Lung (tissue), 12 donors: Measurements from ENCODE around the gene MOB3C. TPM values are rescaled to one million over a fixed set of nuclear protein-coding genes. Genes with fewer than 3 reads are reported as not detected.

Experiments used
- ATAC-seq: fragments of 200-7000 bp; cut with Tn5 transposase; one replicate; pipeline ENCODE4 v1.9.1; 2020; ENCODE audit warnings: moderate number of reproducible peaks; ENCODE audit not compliant: insufficient read depth, low FRiP score
- DNase-seq, 3 donors: peaks; one replicate each; pipeline ENCODE4 v3.0.0-alpha.2; 2013 to 2017
- H3K27ac ChIP-seq, 2 donors: one replicate each; pipeline ENCODE4 v1.5.1; 2013; ENCODE audit warnings: mild to moderate bottlenecking in 2 of 2, moderate library complexity in 2 of 2, control low read depth in 1 of 2, inconsistent platforms in 1 of 2, low read depth in 1 of 2, low read length in 1 of 2
- H3K27me3 ChIP-seq, 3 donors: one replicate each; pipeline ENCODE4 v1.5.1; 2013; ENCODE audit warnings: low read length in 2 of 3; ENCODE audit not compliant: control insufficient read depth in 3 of 3, insufficient read depth in 3 of 3
- H3K36me3 ChIP-seq, 4 donors: one replicate each; pipeline ENCODE4 v1.5.1; 2013; ENCODE audit warnings: low read length in 4 of 4, mild to moderate bottlenecking in 1 of 4, moderate library complexity in 1 of 4; ENCODE audit not compliant: control insufficient read depth in 4 of 4, insufficient read depth in 4 of 4
- H3K4me1 ChIP-seq, 5 donors: one replicate each; pipeline ENCODE4 v1.5.1; 2013; ENCODE audit warnings: low read length in 5 of 5, mild to moderate bottlenecking in 2 of 5, moderate library complexity in 1 of 5; ENCODE audit not compliant: control insufficient read depth in 5 of 5, insufficient read depth in 5 of 5
- H3K4me3 ChIP-seq: one replicate; pipeline ENCODE4 v1.5.1; 2013; ENCODE audit warnings: mild to moderate bottlenecking, control low read depth, moderate library complexity
- H3K9ac ChIP-seq, 2 donors: one replicate each; pipeline ENCODE4 v1.5.1; 2013; ENCODE audit warnings: low read length in 2 of 2, control low read depth in 1 of 2; ENCODE audit not compliant: insufficient read depth in 1 of 2
- H3K9me3 ChIP-seq, 4 donors: one replicate each; pipeline ENCODE4 v1.5.1; 2013; ENCODE audit warnings: low read length in 3 of 4, mild to moderate bottlenecking in 1 of 4, moderate library complexity in 1 of 4; ENCODE audit not compliant: control insufficient read depth in 4 of 4, insufficient read depth in 3 of 4
- CTCF ChIP-seq: IDR thresholded peaks from 2 replicates; pipeline ENCODE4 v1.5.1; 2012; ENCODE audit warnings: mild to moderate bottlenecking; ENCODE audit errors: control extremely low read depth, extremely low read depth
- WGBS, 2 donors: extraction: QIAGEN DNeasy Blood & Tissue Kit; methylation state at CpG; one replicate each; pipeline ENCODE4 v1.1.7; 2013; 5-methylcytosine and 5-hydroxymethylcytosine counted together
- polyA plus RNA-seq, 2 donors: library from polyadenylated mRNA; stranded (reverse); fragments of 200-250 nt; gene quantifications; one replicate each; pipeline ENCODE4 v1.2.1, GENCODE V29; 2013
- total RNA-seq, 2 donors: library from RNA; depleted of rRNA in 1 of 2; stranded (reverse); fragments of >200 nt in 1 of 2; gene quantifications; one replicate each; pipeline ENCODE4 v1.2.1, GENCODE V29; 2014 to 2021
- donor health status: control.
- donor health status: control.
- donor health status: Bipolar disorder and iron deficiency.
- donor health status: healthy.
- donor health status: DM: yes; HTN: yes; CAD: no.

MOB3C gene
- total and polyA plus RNA-seq, 4 donors, result 10.6 to 28.7 (median 16.5) TPM

- Histone ChIP-seq H3K9me3 (no peaks in the 10 kb centered on the region), H3K27me3 (no peaks in the 10 kb centered on the region), H3K9ac (no peak overlapping the region), H3K36me3 (peaks cover 0 to 3% (median 0%) of the 10 kb centered on the region in 4 donors), H3K4me3 (no peak overlapping the region), H3K4me1 (peaks cover 0 to 4% (median 0%) of the 10 kb centered on the region in 5 donors), H3K27ac (no peak overlapping the region)
- DNase-seq (no peak), ATAC-seq (no peak)
- TF ChIP-seq CTCF, result no peak
- 62 to 71% methylated on average over 3 of the region's 3 CpGs for WGBS, 2 donors
Observed at GRCh38 chr1:46622344-46622743, 5.7 kb upstream of the MOB3C start.

GRCh38 chr1:46621930-46622329, 5.3 kb upstream of the MOB3C start:
- H3K9me3 ChIP-seq, result no peaks in the 10 kb centered on the region
- H3K27ac ChIP-seq, result no peak overlapping the region
- peaks cover 0 to 4% (median 3%) of the 10 kb centered on the region in 5 donors for H3K4me1 ChIP-seq
- no peak overlapping the region for H3K4me3 ChIP-seq
- no peak overlapping the region for H3K9ac ChIP-seq
- DNase-seq, result no peak
- no peaks in the 10 kb centered on the region for H3K27me3 ChIP-seq
- no peak for TF ChIP-seq CTCF
- WGBS, 2 donors, result 76 to 87% methylated on average over 7 of the region's 7 CpGs
- H3K36me3 ChIP-seq, result no peaks in the 10 kb centered on the region
- no peak for ATAC-seq

GRCh38 chr1:46619656-46620258, 3.1 kb upstream of the MOB3C start:
- Histone ChIP-seq H3K4me1 (peaks cover 0 to 14% (median 7%) of the 10 kb centered on the region in 5 donors), H3K4me3 (no peak overlapping the region), H3K36me3 (no peaks in the 10 kb centered on the region), H3K9ac (no peak overlapping the region), H3K9me3 (no peaks in the 10 kb centered on the region), H3K27me3 (no peaks in the 10 kb centered on the region), H3K27ac (no peak overlapping the region)
- no peak for TF ChIP-seq CTCF
- ATAC-seq (no peak), DNase-seq (no peak)
- 86% methylated on average over 5 of the region's 5 CpGs for WGBS, 2 donors
